Prostate gland (tissue), 1 donor: ENCODE results near the gene EIF6.

Source experiments
- POLR2A ChIP-seq: fragments of 450-650 bp; IDR thresholded peaks from one replicate; pipeline ENCODE4 v1.6.1; 2016; ENCODE audit warnings: antibody characterized with exemption, mild to moderate bottlenecking
- POLR2AphosphoS5 ChIP-seq: sonication (generic); formaldehyde crosslinking; IDR thresholded peaks from one replicate; pipeline ENCODE4 v1.6.1; 2017; ENCODE audit warnings: antibody characterized with exemption

DNA sequence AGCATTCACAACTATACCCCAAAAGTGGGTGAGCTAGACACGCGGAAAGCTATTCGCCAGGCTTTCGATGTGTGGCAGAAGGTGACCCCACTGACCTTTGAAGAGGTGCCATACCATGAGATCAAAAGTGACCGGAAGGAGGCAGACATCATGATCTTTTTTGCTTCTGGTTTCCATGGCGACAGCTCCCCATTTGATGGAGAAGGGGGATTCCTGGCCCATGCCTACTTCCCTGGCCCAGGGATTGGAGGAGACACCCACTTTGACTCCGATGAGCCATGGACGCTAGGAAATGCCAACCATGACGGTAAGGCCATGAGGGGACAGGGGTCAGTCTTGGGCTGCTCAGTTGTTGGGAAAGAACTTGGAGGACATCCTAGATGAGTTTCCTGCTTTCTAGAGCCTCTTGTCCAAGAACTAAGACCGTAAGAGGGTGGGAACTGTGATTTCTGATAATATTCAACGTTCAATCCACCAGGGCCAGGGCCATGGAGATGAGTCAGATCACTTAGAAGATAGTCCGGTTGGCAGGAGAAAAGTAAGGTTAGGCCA lies 30.0 kb downstream of the EIF6 start:
- TF ChIP-seq POLR2A (no peak), POLR2AphosphoS5 (no peak)
